Measurements from ENCODE around the gene ENPP7. TPM values are rescaled to one million over a fixed set of nuclear protein-coding genes. Genes with fewer than 3 reads are reported as not detected.

The ENPP7 gene
- polyA plus RNA-seq, 1 donor (not counting 4 experiments of a cell fraction or from before 2014, with no cell fraction given), result not detected

DNA sequence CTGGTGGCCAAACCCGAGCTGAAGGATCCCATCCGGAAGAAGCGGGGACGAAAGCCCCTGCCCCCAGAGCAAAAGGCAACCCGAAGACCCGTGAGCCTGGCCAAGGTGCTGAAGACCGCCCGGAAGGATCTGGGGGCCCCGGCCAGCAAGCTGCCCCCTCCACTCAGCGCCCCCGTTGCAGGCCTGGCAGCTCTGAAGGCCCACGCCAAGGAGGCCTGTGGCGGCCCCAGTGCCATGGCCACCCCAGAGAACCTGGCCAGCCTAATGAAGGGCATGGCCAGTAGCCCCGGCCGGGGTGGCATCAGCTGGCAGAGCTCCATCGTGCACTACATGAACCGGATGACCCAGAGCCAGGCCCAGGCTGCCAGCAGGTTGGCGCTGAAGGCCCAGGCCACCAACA, 53.1 kb downstream of the ENPP7 start:
- TF ChIP-seq EZH2 (IDR thresholded peaks at IDR 0.05; ENCODE audit: low read length), result no peak
- TF ChIP-seq CTCF (optimal IDR thresholded peaks at IDR 0.05 in 1 of 3, IDR thresholded peaks at IDR 0.05 in 1 of 3, conservative IDR thresholded peaks at IDR 0.05 in 1 of 3; ENCODE audit: extremely low read depth in 1 of 3, insufficient read depth in 2 of 3, low read length in 3 of 3), result no peak
- H3K9me1 ChIP-seq (ENCODE audit: control insufficient read depth, extremely low read depth, insufficient read depth, low read length), result no peaks in the 10 kb centered on the region
- H3K4me1 ChIP-seq (ENCODE audit: control insufficient read depth, extremely low read depth, insufficient read depth, low read length), result peaks cover 8% of the 10 kb centered on the region
- H3K27me3 ChIP-seq (ENCODE audit: control insufficient read depth, extremely low read depth, insufficient read depth, low read length), result peaks cover 16% of the 10 kb centered on the region
- H3K9ac ChIP-seq (ENCODE audit: control insufficient read depth, extremely low read depth, insufficient read depth, low read length), result no peak overlapping the region
- H3K9me3 ChIP-seq (ENCODE audit: control insufficient read depth, low read depth, low read length), result no peaks in the 10 kb centered on the region
- no peaks in the 10 kb centered on the region for H4K20me1 ChIP-seq (ENCODE audit: control insufficient read depth, extremely low read depth, insufficient read depth, low read length)
- H2AFZ ChIP-seq (ENCODE audit: control insufficient read depth, low read length), result no peak overlapping the region
- FAIRE-seq (no peak), DNase-seq (ENCODE audit: low read depth, low spot score) (no peak)
- dilution Hi-C loops (cut with MboI; ENCODE audit: extremely low pct_ligation_motif_present, low sequenced_read_pairs), result no loop called here
- no peak overlapping the region for H3K4me2 ChIP-seq (ENCODE audit: control insufficient read depth, extremely low read depth, insufficient read depth, low read depth, low read length)
- no peak overlapping the region for H3K27ac ChIP-seq (ENCODE audit: control insufficient read depth, insufficient read depth, low read length)
- no peaks in the 10 kb centered on the region for H3K79me2 ChIP-seq (ENCODE audit: control insufficient read depth, insufficient read depth, low read length)
- no peaks in the 10 kb centered on the region for H3K36me3 ChIP-seq (ENCODE audit: control insufficient read depth in 2 of 2, extremely low read depth in 1 of 2, insufficient read depth in 2 of 2, low read length in 2 of 2)
- H3K4me3 ChIP-seq (ENCODE audit: control insufficient read depth in 2 of 3, extremely low read depth in 1 of 3, insufficient read depth in 2 of 3, low read depth in 1 of 3, low read length in 3 of 3), result no peak overlapping the region

DNA sequence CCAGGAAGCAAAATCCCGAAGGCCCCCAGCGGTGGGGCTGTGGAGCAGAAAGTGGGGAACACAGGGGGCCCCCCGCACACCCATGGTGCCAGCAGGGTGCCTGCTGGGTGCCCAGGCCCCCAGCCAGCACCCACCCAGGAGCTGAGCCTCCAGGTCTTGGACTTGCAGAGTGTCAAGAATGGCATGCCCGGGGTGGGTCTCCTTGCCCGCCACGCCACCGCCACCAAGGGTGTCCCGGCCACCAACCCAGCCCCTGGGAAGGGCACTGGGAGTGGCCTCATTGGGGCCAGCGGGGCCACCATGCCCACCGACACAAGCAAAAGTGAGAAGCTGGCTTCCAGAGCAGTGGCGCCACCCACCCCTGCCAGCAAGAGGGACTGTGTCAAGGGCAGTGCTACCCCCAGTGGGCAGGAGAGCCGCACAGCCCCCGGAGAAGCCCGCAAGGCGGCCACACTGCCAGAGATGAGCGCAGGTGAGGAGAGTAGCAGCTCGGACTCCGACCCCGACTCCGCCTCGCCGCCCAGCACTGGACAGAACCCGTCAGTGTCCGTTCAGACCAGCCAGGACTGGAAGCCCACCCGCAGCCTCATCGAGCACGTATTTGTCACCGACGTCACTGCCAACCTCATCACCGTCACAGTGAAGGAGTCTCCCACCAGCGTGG, 53.7 kb downstream of the ENPP7 start:
- Histone ChIP-seq H3K9me3 (ENCODE audit: control insufficient read depth, low read depth, low read length) (no peaks in the 10 kb centered on the region), H3K4me2 (ENCODE audit: control insufficient read depth, extremely low read depth, insufficient read depth, low read depth, low read length) (no peak overlapping the region), H3K9ac (ENCODE audit: control insufficient read depth, extremely low read depth, insufficient read depth, low read length) (no peak overlapping the region), H3K4me3 (ENCODE audit: control insufficient read depth in 2 of 3, extremely low read depth in 1 of 3, insufficient read depth in 2 of 3, low read depth in 1 of 3, low read length in 3 of 3) (no peak overlapping the region), H3K27ac (ENCODE audit: control insufficient read depth, insufficient read depth, low read length) (no peak overlapping the region), H4K20me1 (ENCODE audit: control insufficient read depth, extremely low read depth, insufficient read depth, low read length) (no peaks in the 10 kb centered on the region), H2AFZ (ENCODE audit: control insufficient read depth, low read length) (no peak overlapping the region), H3K4me1 (ENCODE audit: control insufficient read depth, extremely low read depth, insufficient read depth, low read length) (peaks cover 2% of the 10 kb centered on the region), H3K9me1 (ENCODE audit: control insufficient read depth, extremely low read depth, insufficient read depth, low read length) (no peaks in the 10 kb centered on the region), H3K27me3 (ENCODE audit: control insufficient read depth, extremely low read depth, insufficient read depth, low read length) (peaks cover 21% of the 10 kb centered on the region), H3K79me2 (ENCODE audit: control insufficient read depth, insufficient read depth, low read length) (no peaks in the 10 kb centered on the region), H3K36me3 (ENCODE audit: control insufficient read depth in 2 of 2, extremely low read depth in 1 of 2, insufficient read depth in 2 of 2, low read length in 2 of 2) (no peaks in the 10 kb centered on the region)
- FAIRE-seq (no peak), DNase-seq (ENCODE audit: low read depth, low spot score) (no peak)
- no peak for TF ChIP-seq CTCF (optimal IDR thresholded peaks at IDR 0.05 in 1 of 3, IDR thresholded peaks at IDR 0.05 in 1 of 3, conservative IDR thresholded peaks at IDR 0.05 in 1 of 3; ENCODE audit: extremely low read depth in 1 of 3, insufficient read depth in 2 of 3, low read length in 3 of 3)
- no peak for TF ChIP-seq EZH2 (IDR thresholded peaks at IDR 0.05; ENCODE audit: low read length)
- dilution Hi-C loops (cut with MboI; ENCODE audit: extremely low pct_ligation_motif_present, low sequenced_read_pairs), result no loop called here
